H4 (cell line): ENCODE data around the gene CLPX. TPM values are rescaled to one million over a fixed set of nuclear protein-coding genes. Genes with fewer than 3 reads are reported as not detected.
"Not testable (repeated sequence)": the region's sequence is repeated elsewhere in the genome, so short reads cannot be mapped to it uniquely, and the experiment has no call there.

ENCODE experiments used
- DNase-seq: peaks from one replicate; pipeline ENCODE4 v3.0.0-alpha.2; 2015; ENCODE audit warnings: low spot score
- total RNA-seq: library from RNA; depleted of rRNA; stranded (reverse); fragments of >200 nt; shearing (Covaris generic); gene quantifications from 2 replicates; pipeline ENCODE4 v1.2.3, GENCODE V29; 2014; rRNA removed

CLPX gene
- total RNA-seq: 17.5 and 22.8 TPM in 2 replicates

DNA sequence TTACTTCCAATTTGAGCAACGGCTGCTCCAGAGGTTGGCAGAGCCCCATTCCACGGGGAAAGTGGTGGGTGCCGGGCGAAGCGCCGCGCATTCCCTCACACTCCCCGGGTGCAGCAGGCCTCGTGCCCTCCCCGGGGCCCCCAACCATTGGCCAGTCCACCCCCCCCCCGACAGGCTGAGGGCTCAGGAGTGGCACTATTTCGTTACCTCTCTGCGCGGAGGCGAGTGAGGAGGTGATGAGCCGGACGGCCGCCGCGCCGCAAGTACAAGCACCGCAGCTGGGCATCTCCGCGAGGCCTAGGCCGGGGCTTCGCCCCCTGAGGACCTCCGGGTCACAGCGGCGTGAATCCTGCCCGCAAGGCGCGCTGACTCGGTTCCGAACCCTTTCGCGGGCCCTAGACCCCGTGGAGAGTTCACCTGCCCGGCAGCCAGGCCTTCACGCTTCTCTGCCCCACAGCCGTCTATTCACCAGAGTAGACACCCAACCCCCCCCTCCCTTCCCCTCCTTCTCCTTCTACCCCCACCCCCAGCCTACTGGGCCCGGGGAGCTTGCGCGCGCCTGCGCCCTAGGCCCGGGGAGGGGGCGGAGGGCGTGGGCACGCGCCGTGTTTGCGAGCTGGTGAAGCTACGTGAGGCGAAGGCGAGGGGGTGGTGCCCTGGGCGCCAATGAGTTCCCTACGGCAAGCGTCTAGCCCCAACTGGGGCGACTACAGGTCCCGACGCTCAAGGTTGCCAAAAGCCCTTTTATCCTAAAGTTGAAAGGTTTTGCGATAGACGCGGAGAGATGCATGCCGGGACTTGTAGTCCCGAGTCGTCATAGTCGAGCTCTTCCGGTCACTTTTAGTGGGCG is at the start of gene CLPX:
CLPX (minus strand) TSS at position 475 of the 850 bp plus-strand sequence; CDS start at position 286, 189 bp downstream.
- DNase-seq: peak; percentile 92

DNA sequence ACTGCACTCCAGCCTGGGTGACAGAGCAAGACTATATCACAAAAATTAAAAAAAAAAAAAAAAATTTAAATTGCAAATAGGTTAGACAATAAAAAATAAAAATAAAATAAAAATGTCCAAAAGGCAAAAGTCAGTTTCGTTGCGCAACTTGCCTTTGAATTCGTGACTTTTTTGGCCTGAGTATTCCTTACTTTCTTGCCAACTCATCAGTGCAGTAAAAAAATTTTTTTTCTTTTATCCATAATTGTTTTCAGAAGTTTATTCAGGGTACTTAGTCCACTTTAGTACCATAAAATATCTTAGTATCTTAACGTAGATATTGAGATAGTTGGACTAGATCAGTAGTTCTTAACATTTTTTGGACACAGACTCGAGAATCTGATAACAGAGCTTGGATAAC is 48.6 kb upstream of the CLPX start:
- no peak for DNase-seq

- no peak for DNase-seq
Measured at GRCh38 chr15:65232520-65232919, 47.4 kb upstream of the CLPX start.

- DNase-seq: no peak
Measured at GRCh38 chr15:65231306-65231705, 46.2 kb upstream of the CLPX start.

DNA sequence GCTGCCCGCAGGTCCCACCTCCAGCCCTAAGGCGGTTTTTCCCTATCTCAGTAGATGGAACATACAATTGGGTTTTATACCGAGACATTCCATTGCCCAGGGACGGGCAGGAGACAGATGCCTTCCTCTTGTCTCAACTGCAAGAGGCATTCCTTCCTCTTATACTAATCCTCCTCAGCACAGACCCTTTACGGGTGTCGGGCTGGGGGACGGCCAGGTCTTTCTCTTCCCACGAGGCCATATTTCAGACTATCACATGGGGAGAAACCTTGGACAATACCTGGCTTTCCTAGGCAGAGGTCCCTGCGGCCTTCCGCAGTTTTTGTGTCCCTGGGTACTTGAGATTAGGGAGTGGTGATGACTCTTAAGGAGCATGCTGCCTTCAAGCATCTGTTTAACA is 41.8 kb upstream of the CLPX start:
- not testable (repeated sequence) for DNase-seq

- DNase-seq: no peak
Measured at GRCh38 chr15:65226221-65226620, 41.1 kb upstream of the CLPX start.

DNA sequence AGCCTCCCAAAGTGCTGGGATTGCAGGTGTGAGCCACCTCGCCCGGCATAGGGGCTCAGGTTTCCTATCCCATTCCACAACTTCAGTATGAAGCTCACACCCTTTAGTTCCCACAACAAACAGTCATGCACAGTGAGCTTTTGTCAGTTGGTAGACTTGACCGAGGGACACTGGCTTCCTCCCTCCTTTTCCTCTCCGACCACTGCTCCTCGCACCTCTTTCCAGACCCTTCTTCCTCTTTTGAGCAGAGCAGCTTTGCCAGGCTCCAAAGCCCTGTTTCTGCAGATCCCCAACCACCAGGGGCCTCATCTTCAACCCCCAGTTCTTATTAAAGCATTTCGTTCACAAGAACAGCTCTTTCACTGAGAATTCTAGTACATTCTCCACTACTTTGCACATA is 38.9 kb upstream of the CLPX start:
- no peak for DNase-seq

GRCh38 chr15:65222891-65223290 is 37.7 kb upstream of the CLPX start:
- DNase-seq: no peak

- no peak for DNase-seq
Measured at GRCh38 chr15:65221697-65222096, 36.6 kb upstream of the CLPX start.

DNA sequence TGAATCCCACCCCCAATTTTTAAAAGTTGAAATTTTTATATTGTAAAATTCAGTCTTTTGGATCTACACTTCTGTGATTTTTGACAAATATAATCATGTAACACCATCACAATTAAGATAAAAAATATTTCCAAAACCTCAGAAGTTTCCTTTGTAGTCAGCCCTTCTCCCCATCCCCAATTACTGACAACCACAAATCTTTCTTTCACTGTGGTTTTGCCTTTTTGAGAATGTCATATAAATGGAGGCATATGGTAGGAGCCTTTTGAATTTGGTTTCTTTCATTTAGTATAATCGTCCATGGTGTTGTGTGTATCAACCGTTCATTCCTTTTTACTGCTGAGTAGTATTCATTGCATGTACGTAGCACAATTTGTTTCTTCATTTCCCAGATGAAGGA is 34.0 kb upstream of the CLPX start:
- no peak for DNase-seq

DNA sequence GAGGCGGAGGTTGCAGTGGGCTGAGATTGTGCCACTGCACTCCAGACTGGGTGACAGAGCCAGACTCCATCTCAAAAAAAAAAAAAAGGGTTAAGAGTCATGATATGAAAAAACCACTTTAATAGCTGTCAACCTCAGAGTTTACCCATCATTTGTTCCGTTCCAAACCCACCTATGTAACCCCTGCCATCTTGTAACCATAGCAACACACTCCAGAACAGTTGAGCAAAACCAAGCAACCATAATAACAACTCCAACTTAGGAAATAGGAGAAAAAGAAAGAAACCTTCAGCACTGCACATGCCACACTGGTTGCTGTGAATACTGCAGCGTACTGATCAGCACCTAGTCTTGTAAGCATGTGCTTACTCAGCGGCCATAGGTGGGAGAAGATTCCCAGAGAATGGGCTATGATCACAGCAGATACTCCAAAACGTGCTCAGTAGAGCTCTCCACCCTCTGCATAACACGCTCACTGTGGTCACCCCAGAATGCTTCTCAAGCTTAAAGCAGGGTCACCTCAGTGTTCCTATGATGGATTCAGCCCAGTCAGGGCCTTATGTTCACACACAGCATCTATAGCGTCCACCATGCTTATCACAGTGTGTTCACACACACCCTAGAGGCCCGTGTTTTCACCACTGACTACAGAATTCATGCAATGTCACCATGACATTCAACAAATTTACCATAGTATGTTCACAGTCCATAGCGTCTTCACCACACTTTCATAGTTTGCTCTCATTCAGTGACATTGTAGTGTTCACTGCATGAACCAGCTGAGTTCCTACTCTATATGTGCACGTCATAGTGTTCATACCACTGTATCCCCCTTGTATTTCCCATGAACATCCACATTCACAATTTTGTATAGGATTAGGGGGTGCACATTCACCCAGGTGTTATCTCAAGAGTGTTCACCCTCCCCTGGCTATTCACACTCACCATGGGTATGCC is 32.7 kb upstream of the CLPX start:
- no peak for DNase-seq

GRCh38 chr15:65215496-65215895 is 30.4 kb upstream of the CLPX start:
- no peak for DNase-seq

GRCh38 chr15:65214010-65214409 is 28.9 kb upstream of the CLPX start:
- DNase-seq: no peak

- DNase-seq: no peak
Measured at GRCh38 chr15:65213241-65213640, 28.1 kb upstream of the CLPX start.

GRCh38 chr15:65212097-65212496 is 27.0 kb upstream of the CLPX start:
- DNase-seq: no peak

DNA sequence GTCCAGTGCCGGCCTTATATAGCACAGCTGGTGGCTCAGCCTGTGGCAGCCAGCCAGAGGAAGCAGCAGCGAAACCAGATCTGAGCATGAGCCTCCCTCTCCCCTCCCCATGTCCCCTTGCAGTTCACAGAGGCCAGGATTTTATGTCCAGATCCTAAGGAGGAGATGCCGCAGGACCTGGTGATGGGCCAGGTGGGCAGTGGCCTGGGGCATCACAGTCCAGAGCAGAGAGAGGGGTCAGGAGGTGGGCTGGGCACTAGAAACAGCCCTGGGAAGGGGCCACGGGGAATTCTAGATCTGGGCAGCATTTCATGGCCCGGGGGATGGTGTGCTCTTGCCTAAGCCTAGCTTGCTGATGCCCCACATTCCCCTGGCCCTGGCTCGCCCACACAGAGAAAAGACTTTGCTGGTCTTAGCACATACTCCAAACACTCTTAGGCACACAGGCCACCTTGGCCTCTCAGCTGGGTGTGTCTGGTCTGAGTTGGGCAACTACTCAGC is 26.4 kb upstream of the CLPX start:
- DNase-seq: no peak

DNA sequence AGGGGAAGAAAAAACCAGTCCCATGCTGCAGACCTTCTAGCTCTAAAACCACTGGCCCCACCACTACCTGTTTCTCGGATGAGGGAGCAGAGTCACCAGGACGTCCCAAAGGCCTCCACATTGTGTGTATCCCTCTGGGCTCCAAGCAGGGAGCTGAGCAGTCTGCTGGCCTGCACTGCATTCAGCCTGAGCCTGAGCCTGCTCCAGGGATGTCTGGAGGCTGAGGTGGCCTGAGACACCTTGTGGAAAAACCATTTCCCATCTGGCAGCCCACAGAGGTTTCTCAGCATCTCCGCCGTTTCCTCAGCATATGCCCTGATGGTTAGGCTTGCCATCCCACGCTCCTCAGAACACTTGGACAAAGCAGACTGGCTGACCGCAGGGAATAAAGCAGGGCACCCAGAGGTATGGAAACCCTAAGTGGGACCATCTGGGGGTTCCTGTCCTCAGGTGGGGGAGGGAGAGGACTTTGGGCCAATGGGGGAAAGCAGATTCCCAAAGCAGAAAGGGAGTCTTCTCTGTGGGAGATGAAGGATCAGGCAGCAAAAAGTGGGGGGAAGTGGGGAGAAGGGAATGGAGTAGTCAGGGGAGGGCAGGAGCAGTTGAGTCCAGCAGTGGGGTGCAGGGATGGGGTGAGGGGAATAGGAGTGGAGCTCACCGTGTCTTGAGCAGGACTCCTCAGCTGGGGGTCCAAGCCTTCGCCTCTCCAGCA is 25.8 kb upstream of the CLPX start, which contains the start of gene CILP:
CILP (minus strand) TSS at position 704 of the 712 bp plus-strand sequence. CDS start 1,718 bp downstream, outside the sequence.
- no peak for DNase-seq

- DNase-seq: no peak
Measured at GRCh38 chr15:65209701-65210643, 24.8 kb upstream of the CLPX start.

DNA sequence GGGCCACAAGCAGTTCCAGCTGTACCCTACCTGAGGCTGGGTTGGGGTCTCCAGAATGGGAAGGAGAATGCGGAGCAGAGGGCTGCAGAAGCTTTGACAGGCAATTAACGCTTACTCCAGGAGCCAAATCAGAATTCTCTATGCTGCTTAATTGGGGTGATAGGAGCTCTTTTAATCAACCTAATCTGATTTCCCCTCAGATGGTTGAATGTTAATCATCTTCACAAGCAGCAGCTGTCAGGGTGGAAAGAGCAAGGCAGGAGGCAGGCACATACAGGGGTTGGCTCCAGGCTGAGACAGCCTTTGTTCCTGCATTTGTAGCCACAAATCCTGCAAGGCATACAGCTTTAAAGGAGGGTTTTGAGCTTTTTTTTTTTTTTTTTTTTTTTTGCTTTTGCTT is 23.5 kb upstream of the CLPX start:
- no peak for DNase-seq

DNA sequence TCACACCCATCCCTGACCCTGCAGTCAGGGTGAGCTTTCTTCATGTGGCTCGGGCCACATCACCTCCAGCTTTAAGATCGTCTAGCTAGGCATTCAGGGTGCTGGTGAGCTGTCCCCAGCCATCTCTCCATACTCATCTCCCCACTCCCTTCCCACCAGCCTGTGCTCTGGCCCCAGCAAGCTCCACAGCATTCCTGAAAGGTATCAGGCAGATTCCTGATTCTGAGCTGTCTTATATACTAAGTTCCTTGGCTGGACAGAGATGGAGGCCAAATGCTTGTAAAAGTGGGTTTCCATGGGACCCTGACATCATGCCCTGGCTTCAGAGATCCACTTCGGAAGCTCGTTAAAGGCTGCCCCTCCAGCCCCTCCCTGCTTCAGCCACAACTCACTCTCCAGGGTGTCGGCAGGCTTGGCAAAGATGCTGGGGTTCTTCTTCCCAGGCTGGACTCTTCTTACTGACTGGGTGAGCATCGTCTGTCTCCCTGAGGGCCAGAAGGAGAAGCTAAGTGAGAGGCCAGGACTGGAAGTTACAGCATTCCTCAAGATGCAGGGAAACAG is 22.2 kb upstream of the CLPX start:
- DNase-seq: no peak
